ENCODE results near the gene SERINC5.
"Not testable (repeated sequence)": the region's sequence is repeated elsewhere in the genome, so short reads cannot be mapped to it uniquely, and the experiment has no call there.

SERINC5 gene

GRCh38 chr5:80127116-80127552, 128.7 kb downstream of the SERINC5 start:
- DNase-seq = no peak

GRCh38 chr5:80125962-80126480, 129.8 kb downstream of the SERINC5 start:
- no peak for DNase-seq

- no peak for DNase-seq
Measured at GRCh38 chr5:80125022-80125961, 130.6 kb downstream of the SERINC5 start.

GRCh38 chr5:80124121-80124918, 131.5 kb downstream of the SERINC5 start:
- no peak for DNase-seq

- no peak for DNase-seq
Measured at GRCh38 chr5:80122579-80122978, 133.3 kb downstream of the SERINC5 start.

GRCh38 chr5:80119372-80119771, 136.5 kb downstream of the SERINC5 start:
- DNase-seq = no peak

- no peak for DNase-seq
Measured at GRCh38 chr5:80117446-80117845, 138.4 kb downstream of the SERINC5 start.

GRCh38 chr5:80116465-80116864, 139.4 kb downstream of the SERINC5 start:
- DNase-seq = no peak

- DNase-seq = no peak
Measured at GRCh38 chr5:80116000-80116399, 139.8 kb downstream of the SERINC5 start.

GRCh38 chr5:80114860-80115259, 141.0 kb downstream of the SERINC5 start:
- no peak for DNase-seq

GRCh38 chr5:80111376-80111990, 144.4 kb downstream of the SERINC5 start:
- not testable (repeated sequence) for DNase-seq

- no peak for DNase-seq
Measured at GRCh38 chr5:80109646-80110478, 146.0 kb downstream of the SERINC5 start.

GRCh38 chr5:80106916-80107315, 148.9 kb downstream of the SERINC5 start:
- DNase-seq = no peak

- no peak for DNase-seq
Measured at GRCh38 chr5:80105698-80106439, 150.0 kb downstream of the SERINC5 start.

GRCh38 chr5:80103371-80103770, 152.5 kb downstream of the SERINC5 start:
- DNase-seq = no peak

GRCh38 chr5:80101993-80102392, 153.9 kb downstream of the SERINC5 start:
- DNase-seq = no peak

GRCh38 chr5:80097451-80097850, 158.4 kb downstream of the SERINC5 start:
- no peak for DNase-seq

GRCh38 chr5:80094236-80094738, 161.6 kb downstream of the SERINC5 start:
- no peak for DNase-seq

- DNase-seq = peak; percentile 74
Measured at GRCh38 chr5:80093796-80094195, 162.1 kb downstream of the SERINC5 start.

- no peak for DNase-seq
Measured at GRCh38 chr5:80092486-80093107, 163.3 kb downstream of the SERINC5 start.

GRCh38 chr5:80091792-80092192, 164.1 kb downstream of the SERINC5 start:
- DNase-seq = peak; percentile 47
